ENCODE measurements around the gene ABTB2. TPM values are rescaled to one million over a fixed set of nuclear protein-coding genes. Genes with fewer than 3 reads are reported as not detected.

The ABTB2 gene
- total and polyA plus RNA-seq, 10 of the 15 experiments (the other 5 are each of a cell fraction or from before 2014, with no cell fraction given) = 0.13 to 2.1 (median 0.72) TPM

- TF ChIP-seq TCF7 (IDR thresholded peaks at IDR 0.05; ENCODE audit: borderline replicate concordance) = no peak
- no peak for TF ChIP-seq PAX8 (IDR thresholded peaks at IDR 0.05)
- no peak for TF ChIP-seq ZNF24 (IDR thresholded peaks at IDR 0.05)
These were observed 52.0 kb downstream of the ABTB2 start (continued) for GRCh38 chr11:34305780-34306179.

- FAIRE-seq (no peak), DNase-seq (ENCODE audit: low read depth, low spot score) (no peak), ATAC-seq (no peak)
- Histone ChIP-seq H3K79me2 (ENCODE audit: control insufficient read depth, insufficient read depth, low read length) (no peaks in the 10 kb centered on the region; the same call in 1 of the 2 replicates), H3K4me3 (no peak overlapping the region), H3K27me3 (replicated peaks in 1 of 2; ENCODE audit: control insufficient read depth in 2 of 2, insufficient read depth in 2 of 2, low read length in 1 of 2) (no peaks in the 10 kb centered on the region), H3K36me3 (ENCODE audit: control insufficient read depth in 2 of 2, insufficient read depth in 2 of 2, low read length in 1 of 2) (no peaks in the 10 kb centered on the region), H3K9ac (ENCODE audit: control insufficient read depth, insufficient read depth, low read length) (no peak overlapping the region), H3K9me3 (replicated peaks; ENCODE audit: control insufficient read depth, insufficient read depth, low read length) (no peaks in the 10 kb centered on the region), H4K20me1 (ENCODE audit: control insufficient read depth, insufficient read depth) (no peaks in the 10 kb centered on the region), H3K27ac (ENCODE audit: control insufficient read depth, insufficient read depth) (no peak overlapping the region), H3K4me2 (ENCODE audit: control insufficient read depth, insufficient read depth) (no peak overlapping the region), H3K4me1 (ENCODE audit: control insufficient read depth, insufficient read depth, low read length) (peaks cover 8% of the 10 kb centered on the region), H2AFZ (ENCODE audit: control insufficient read depth, low read depth, low read length) (no peak overlapping the region)
- no TSS peak for BruUV-seq (replicated peaks)
- RAD21 ChIA-PET (ENCODE audit: unreplicated experiment) = no interaction called here
- POLR2A ChIA-PET = no interaction called here
- intact Hi-C loops (cut with micrococcal nuclease; ENCODE audit: unreplicated experiment) = no loop called here
- WGBS (ENCODE audit: insufficient coverage, insufficient replicate concordance, low lambda C conversion rate, missing lambda C conversion rate) = 78% methylated on average over 7 of the region's 7 CpGs
- CTCF ChIA-PET = interaction anchor here (0.9 kb wide), 1 partner anchor 9 kb away, joined by 3 read pairs; no protein-coding TSS in a partner anchor
- in situ Hi-C loops (cut with MboI) = no loop called here
- SMC1A ChIA-PET (ENCODE audit: uncharacterized antibody, unreplicated experiment) = interaction anchor here (0.8 kb wide), 1 partner anchor 15 kb away, joined by 3 read pairs; no protein-coding TSS in a partner anchor
- TF ChIP-seq KLF5 (IDR thresholded peaks at IDR 0.05; ENCODE audit: partially characterized antibody) (no peak), PML (IDR thresholded peaks at IDR 0.05; ENCODE audit: low read length) (no peak), SUPT20H (IDR thresholded peaks at IDR 0.05; ENCODE audit: borderline replicate concordance, control insufficient read depth, low read depth, low read length) (no peak), SMC3 (IDR thresholded peaks at IDR 0.05; ENCODE audit: borderline replicate concordance, low read length) (no peak), KDM1A (IDR thresholded peaks at IDR 0.05; ENCODE audit: borderline replicate concordance) (no peak), BCLAF1 (IDR thresholded peaks at IDR 0.05) (no peak), SIX5 (IDR thresholded peaks at IDR 0.05; ENCODE audit: low read depth, low read length, severe bottlenecking) (no peak), STAT1 (conservative IDR thresholded peaks at IDR 0.05) (no peak), CEBPB (IDR thresholded peaks at IDR 0.05; ENCODE audit: borderline replicate concordance in 1 of 2, low read depth in 2 of 2, low read length in 2 of 2) (no peak), MYC (IDR thresholded peaks at IDR 0.05; ENCODE audit: insufficient read depth, insufficient read length, insufficient replicate concordance, low read length, severe bottlenecking) (no peak), ATF3 (IDR thresholded peaks at IDR 0.05; ENCODE audit: borderline replicate concordance, extremely low read depth, low read depth, low read length) (no peak), IRF4 (IDR thresholded peaks at IDR 0.05; ENCODE audit: low read depth, low read length) (no peak), NR2F1 (conservative IDR thresholded peaks at IDR 0.05) (no peak), PAX8 (IDR thresholded peaks at IDR 0.05) (no peak), SRF (IDR thresholded peaks at IDR 0.05; ENCODE audit: low read depth in 2 of 2, low read length in 2 of 2) (no peak), PBX3 (IDR thresholded peaks at IDR 0.05; ENCODE audit: insufficient replicate concordance, low read depth, low read length) (no peak), ZNF384 (IDR thresholded peaks at IDR 0.05; ENCODE audit: borderline replicate concordance, low read depth, low read length) (no peak), POLR2AphosphoS2 (IDR thresholded peaks at IDR 0.05; ENCODE audit: low read depth, low read length) (no peak)
These were observed 52.6 kb downstream of the ABTB2 start for GRCh38 chr11:34305193-34305592.
